D341Med (cell line): ENCODE data around the gene SPEM2.
"Not testable (repeated sequence)": the region's sequence is repeated elsewhere in the genome, so short reads cannot be mapped to it uniquely, and the experiment has no call there.

Source experiments
- DNase-seq: peaks from one replicate; pipeline ENCODE4 v3.0.0; 2012; ENCODE audit warnings: low spot score

Gene SPEM2

GRCh38 chr17:7474767-7475166 lies 49.4 kb downstream of the SPEM2 start:
- DNase-seq: not testable (repeated sequence)

- no peak for DNase-seq
Observed at GRCh38 chr17:7475764-7476422, 50.5 kb downstream of the SPEM2 start.

GRCh38 chr17:7476494-7476893 lies 51.1 kb downstream of the SPEM2 start:
- DNase-seq: no peak

- DNase-seq: no peak
Observed at GRCh38 chr17:7476951-7477350, 51.5 kb downstream of the SPEM2 start.
